Stimulated activated CD8-positive, alpha-beta memory T cell treated with anti-CD3 and anti-CD28 coated beads, Interleukin-15, amount 100 ng/mL, for 1 hour (primary cell): ENCODE results near the gene WNT9B.
"Not testable (repeated sequence)": the region's sequence is repeated elsewhere in the genome, so short reads cannot be mapped to it uniquely, and the experiment has no call there.

ENCODE experiments used
- DNase-seq: peaks from one replicate; pipeline ENCODE4 v3.0.0-alpha.2; 2020; ENCODE audit warnings: low read depth

Gene WNT9B

DNA sequence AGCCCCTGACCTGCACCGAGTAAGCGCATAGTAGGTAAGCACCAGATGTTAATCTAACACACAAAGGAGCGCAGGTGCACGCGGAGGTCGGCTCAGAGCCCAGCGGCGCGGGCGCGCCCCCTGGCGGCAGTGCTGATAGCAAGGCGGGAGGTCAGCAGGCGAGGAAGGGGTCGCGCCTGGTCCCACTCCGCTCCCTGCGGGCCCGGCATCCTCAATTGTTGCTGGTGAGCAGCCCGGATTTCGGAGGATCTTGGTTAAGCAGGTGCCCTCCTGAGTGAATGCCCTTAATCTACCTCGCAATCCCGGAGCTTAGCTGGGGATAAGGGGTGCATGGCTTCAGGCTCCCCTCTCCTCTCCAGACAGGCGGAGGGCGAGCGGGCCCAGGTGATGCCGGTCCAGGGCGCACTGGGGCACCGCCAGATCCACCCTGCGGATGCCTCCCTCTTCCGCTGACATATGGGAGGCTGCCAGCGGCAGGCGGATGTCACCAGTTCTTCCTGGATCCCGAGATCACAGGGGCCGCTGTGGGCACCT, 28.9 kb upstream of the WNT9B start:
- DNase-seq: no peak

DNA sequence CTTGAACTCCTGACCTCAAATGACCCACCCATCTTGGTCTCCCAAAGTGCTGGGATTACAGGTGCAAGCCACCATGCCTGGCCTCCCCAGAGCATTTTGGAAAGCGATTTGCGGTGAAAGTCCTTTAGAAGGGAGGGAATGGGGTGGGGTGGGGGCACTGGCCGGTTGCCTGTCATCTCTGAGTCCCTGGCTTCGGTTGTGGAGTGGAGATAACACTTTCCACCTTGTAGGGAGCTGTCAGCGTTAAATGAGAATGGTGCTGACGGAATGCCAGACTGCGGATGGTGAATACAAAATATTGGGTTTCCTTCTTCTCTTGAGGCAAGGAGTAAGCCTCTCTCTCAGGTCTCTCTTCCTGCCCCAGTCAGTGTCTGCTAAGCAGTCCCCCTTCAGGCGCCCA, 27.7 kb upstream of the WNT9B start:
- DNase-seq: no peak

DNA sequence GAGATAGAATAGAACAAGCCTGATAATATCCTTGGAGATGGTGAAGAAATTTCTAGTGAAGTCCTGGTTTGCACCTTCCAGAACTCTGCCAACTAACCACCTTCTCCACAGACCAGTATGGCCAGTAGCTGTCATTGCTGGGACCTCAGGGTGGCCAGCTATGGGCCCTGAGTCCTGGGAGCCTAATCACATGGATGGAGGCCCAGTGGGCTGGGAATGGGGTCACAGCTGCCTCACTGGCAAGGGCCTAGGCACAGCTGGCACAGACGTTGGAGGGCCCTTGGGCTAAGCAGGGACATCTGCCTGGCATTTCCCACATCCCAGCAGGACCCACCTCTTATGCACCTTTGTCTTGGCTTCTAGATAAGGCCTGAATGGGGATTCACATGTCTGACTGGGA, 25.3 kb upstream of the WNT9B start:
- no peak for DNase-seq

DNA sequence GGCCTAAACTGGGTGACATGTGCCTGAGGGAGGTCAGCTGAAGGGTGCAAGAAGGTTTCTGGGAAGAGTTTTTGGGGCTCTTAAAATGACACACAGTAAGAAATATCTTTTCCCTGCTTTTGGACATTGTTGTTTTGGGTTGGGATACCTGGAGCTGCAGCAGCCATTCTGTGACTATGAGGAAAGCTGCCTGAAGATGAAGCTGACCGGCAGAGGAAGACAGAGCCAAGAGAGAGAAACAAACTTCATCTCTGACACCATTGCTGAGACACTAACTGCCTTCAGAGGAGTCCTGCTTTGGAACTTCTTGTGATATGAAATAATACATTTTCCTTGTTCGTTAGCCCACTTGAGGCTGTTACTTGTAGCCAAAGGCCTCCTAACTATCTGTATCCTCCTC, 24.1 kb upstream of the WNT9B start:
- no peak for DNase-seq

DNA sequence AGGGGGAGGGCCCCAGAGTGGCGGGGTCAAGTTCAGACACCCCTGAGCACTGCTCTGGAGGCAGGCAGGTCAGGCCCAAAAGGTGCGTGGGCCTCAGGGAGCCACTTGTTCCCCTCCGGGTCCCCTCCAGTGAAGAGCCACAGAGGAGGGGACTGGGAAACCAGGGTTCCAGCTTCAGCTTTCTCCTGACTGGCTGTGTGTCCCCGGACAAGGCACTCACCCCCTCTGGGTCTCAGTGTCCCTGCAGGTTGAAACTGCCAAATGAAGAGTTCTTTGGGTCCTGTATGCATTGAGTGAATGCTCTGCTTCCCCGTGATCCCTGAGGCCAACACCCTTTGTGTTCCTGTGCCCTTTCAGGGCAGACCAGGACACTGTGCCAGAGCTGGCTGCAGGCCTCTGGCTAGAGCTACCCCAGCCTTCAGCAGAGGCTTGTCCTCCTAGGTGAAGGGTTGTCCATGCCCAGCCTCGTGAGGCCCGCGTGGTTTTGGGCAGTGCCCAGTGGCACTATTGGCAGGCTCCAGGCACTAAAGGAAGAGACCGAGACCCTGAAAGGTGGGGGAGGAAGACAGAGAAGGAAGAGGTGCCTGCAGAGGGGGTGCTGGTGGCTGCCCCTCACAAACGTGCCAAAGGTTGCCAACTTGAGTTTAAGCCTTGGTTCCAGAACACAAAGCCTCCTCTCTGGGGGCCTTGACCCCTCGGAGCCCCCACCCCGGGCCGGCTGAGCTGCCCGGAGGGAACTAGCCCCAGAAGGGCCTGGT, 19.6 kb upstream of the WNT9B start:
- DNase-seq: no peak

DNA sequence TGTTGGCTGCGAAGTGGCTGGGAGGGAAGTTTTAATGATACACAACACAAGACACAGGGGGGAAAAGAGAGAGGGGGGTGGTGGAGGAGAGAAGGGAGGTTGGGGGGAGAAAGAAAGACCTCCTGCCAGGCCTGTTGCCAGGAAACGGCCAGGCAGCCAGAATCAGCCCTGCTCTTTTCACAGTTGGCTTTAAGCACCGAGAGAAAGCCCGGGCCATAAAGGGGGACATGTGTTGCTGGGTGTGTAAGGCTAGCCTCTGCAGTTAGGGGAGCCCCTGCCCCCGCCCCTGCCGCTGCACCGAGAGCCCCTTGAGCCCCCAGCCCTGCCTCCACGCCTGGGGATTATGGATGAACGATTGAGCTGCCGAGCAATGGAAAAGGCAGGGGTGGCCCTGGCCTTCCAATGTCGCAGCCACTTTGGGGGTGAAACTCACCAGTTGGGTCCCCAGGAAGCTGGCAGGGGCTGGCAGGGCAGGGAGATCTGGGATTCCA, 19.0 kb upstream of the WNT9B start:
- no peak for DNase-seq

DNA sequence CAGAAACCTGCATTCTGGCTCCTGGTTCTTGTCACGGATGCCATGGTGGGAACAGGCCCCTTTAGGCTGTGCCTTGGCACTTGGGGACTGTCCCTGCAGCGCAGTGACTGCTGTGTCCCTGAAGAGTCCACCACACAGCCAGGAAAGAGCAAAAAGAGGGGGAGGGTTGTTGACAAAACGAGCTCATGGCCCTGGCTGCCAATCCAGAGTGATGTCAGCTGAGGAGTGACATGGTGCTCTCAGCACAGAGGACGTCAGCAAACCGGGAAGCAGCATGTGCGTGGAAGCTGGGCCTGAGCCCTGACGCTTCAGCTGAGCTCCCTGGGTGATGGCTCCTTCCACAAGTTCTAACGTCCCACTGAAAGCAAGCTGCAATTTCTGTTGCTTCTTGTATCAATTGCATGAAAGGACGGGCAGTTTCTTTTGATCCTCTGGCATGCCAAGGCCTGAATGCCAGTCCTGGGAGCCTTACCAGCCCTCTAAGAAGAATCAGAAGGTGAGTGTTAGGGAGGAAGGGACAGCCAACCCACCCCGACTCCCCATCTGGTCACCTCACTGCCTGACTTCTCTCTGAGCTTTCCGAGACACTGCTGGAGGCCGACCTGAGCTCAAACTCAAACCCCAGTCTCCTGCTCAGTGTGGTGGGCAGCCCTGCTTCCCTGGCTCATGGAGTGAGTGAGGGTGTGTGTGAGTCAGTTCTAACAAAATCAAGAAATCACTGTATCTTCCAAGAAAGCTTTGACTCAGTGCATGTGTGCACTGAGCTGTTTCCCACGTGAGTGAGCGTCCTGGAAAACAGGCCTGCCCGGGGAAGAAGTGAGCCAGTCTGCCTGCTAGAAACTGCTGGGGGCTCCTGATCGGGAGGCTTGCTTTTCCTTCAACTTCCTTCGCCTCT, 18.2 kb upstream of the WNT9B start:
- no peak for DNase-seq

DNA sequence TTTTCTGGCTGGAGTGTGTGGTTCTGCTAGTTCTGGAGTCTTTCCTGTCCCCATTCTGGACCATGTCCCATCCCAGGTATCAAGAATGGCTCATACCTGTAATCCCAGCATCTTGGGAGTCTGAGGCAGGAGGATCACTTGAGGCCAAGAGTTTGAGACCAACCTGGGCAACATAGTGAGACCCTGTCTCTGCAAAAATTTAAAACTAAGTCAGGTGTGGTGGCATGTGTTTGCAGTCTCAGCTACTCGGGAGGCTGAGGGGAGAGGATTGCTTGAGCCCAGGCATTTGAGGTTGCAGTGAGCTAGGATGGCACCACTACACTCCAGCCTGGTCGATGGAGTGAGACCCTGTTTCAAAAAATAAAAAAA, 17.6 kb upstream of the WNT9B start:
- no peak for DNase-seq

DNA sequence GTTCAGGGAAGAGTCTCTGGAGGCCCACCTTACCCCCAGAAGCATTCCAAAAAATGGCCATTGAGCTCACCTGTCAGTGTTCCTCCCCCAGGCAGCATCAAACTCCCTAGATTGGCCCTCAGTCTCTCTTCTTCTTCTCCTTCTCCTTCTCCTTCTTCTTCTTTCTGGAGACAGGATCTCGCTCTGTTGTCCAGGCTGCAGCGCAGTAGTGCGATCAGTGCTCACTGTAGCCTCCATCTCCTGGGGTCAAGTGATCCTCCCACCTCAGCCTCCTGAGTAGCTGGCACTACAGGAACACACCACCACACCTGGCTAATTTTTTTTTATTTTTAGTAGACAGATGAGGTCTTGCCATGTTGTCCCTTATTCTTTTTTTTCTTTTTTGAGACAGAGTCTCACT, 16.5 kb upstream of the WNT9B start:
- no peak for DNase-seq

DNA sequence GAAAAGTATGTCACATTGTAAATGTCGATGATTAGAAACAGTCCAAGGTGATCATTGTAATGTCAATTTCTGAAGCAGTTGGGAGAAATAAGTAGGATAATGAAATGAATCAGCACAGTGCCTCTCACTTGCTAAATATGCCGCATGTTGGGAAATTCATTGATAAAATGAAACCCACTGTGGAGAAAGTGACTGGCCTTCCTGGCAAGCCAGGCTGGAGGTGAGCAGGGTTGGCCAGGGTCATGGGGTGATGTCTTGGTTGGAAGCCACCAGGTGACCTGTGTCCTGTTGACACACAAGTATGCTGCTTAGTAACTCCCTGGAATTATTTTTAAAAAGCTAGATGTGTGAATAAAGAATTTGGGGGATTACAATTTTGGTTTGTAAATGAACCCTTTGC, 14.9 kb upstream of the WNT9B start:
- DNase-seq: no peak

DNA sequence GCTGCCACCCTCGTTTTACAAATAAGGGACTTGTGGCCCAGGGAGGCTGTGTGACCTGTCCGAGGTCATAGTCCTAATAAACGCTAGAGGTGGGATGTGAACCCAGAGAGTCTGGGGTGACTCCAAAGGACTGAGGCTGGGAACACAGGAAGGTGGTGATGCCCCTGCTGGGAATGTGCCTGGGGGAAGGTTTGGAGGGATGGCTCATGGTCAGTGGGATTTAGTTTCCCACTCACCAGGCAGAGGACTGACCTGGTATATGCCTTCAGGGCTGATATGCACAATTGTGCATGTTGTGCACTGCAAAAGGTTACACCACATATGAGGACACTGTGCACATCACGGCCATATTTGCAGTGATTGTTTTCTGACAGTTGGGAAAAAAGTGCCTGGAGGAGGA, 13.9 kb upstream of the WNT9B start:
- DNase-seq: no peak

DNA sequence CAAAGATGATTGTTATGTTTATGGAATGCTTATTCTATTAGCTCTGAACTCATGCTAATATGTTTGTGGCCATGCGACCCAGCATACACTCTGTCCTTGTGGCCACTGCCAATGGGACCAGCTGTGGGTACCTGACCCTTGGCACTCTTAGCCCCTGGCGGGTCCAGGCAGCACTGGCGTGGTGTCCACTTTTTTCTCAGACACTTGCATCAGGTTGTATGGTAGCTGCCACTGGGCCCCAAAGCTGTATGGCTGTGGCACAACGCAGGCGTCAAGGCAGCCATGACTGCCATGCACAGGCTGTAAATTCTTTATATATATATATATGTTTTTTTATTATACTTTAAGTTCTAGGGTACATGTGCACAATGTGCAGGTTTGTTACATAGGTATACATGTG, 12.2 kb upstream of the WNT9B start:
- DNase-seq: no peak

DNA sequence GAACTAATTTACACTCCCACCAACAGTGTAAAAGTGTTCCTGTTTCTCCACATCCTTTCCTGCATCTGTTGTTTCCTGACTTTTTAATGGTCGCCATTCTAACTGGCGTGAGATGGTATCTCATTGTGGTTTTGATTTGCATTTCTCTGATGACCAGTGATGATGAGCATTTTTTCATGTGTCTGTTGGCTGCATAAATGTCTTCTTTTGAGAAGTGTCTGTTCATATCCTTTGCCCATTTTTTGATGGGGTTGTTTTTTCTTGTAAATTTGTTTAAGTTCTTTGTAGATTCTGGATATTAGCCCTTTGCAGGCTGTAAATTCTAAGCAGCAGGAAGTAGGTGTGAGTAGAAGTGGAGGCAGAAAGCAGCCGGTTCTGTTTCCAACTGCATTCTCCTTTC, 10.8 kb upstream of the WNT9B start:
- not testable (repeated sequence) for DNase-seq

DNA sequence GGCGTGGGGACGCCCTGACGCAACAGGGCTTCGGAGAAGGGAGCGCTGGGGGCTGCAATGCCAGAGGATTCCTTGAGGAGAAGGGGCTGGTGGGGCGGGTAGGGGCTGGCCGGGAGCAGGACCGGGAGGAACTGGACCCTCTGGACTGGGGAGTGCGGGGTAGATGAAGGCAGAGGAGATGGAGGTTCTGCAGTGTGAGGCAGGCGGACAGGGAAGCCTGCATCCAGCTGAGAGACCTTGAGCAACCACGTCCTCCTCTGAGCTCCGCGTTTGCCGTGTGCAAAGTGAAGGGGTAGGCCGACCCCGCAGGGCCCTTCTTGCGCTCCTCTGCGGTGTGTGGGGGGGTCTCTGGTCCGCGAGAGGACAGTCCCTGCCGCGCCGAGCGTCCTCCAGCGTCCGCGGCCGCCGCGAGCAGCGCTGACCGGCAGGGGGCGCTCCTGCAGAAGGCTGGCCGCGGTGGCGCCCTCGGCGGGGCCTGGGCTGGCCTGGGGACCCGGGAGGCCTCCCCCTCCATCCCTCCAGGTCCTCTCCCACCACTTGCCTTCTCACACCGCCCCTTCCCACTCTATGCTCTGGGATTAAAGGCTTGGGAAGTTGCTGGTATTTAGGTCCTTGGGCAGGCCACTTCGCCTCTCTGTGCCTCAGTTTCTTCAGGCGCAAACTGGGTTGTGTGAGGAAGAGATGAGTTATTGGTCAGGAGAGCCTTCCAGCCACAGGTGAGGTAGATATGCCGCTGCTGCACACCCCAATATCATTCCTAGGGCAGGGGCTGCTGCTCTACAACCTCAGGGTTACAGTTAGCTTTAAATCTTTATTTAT, 9.6 kb upstream of the WNT9B start:
- DNase-seq: no peak

DNA sequence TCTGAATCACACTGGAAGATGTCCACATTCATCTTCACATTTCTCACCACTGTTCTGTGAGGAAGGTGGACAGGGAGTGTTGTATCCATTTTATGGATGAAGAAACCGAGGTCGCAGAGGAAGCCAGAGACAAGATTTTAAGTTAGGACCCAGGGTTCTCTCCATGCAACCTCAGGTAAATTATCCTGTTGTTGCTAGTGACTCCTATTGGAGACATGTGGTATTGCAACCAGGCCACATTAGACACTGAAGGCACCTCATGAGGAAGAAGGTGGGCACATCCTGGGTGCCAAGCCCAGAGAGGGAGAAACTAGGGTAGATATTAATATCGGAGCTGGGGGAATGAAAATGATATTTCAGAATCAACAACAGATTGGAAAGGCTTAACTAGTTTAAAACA, 8.5 kb upstream of the WNT9B start:
- DNase-seq: no peak

DNA sequence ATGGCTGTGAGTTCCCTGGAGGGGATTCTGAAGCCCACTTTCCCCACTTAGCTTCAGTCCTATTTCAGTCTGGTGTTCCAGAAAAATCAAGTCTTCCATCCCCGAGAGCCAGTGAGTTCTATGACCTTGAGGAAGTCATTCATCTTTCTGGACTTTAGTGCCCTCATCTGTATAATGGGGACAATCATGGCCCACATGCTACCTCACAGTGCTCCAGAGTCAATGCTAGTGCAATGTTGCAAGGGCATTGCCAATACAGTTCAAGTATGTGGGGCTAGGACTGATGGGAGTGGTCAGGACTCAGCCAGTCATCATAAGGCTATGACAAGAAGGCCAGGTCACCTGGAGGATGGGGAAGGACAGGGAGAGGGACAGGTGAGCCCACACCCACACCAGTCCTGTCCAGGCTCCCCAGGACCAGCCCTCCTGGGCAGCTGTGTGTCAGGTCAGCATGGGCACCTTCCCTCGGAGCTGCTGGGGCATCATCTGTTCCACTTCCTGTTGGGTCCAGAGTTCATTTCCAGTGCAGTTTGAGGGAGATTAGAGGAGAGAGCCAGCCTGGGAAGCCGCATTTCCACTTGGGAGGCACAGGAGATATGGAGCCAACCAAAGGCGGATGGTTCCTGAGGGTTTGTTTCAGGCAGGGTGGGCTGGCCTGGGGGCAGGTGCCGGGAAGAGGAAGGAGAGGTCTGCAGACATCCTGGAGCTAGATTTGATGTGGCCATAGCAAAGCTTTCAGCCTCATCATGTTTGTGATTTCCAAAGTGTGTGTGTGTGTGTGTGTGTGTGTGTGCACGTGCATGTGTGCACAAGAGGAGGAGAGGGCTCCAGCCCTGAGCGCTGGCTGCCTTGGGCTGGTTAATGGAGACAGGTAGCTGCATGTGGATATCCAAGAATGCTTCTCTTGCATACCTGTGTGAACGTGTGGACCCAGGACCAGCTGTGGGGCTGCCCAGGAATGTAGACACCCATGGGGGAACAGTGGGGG, 3.9 kb upstream of the WNT9B start:
- no peak for DNase-seq

DNA sequence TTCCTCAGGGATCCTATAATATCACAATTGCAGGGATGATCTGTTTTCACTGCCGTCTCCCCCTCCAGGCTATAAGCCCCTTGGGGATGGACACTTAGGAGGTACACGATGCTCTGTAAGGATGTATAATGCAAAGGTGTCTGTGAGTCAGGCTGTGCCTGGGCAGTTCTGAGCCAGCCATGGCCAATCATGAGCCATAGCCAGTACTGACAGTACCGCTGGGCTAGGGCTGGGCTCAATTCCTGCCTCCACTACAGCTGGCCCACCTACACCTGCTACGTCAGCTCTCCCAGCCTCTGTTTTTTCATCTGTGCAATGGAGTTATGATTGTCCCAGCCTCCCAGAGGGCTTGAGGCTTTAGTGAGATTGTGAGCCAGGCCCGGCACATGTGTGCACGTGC, 2.8 kb upstream of the WNT9B start:
- DNase-seq: no peak

DNA sequence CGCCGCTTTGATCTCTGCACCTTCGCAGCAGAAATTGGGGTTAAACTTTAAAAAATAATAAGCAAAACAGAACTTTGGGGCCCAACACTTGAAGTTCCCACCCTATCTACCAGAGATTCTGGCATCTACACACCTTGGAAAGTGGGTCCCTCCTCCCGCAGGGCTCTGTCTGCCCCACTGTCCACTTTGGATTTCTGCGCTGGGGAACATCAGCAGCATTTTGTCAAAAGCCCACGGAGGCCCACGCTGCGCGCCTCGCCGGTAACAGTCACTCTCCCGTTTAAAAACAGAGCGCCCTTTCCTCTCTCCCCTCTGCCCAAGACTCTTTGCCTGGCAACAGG, 725 bp upstream of the WNT9B start:
- no peak for DNase-seq

DNA sequence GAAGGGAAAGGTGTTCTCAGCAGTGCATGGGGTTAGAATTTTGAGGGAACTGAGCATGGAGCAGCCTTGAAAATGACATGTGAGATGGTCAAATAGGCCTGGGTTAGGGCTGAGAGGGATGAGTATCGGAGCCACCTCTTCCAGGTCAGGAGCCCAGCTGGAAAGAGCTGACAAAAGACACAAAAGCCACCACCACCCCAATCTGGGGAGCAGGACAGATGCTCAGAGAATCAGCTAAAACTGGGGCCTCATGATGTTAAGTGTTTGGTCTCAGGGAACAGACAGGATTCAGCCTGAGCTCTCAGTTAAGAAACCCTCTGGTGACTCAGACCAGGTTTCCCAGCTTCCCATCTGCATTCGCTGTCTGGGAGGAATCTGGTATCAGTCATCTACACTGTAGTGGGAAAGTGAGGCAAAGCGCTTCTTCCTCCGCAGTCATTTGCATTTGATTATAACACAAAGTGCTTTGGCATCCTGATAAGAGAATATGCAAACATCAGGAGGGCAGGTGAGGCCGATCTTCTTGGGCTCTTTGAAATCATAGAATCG, 2.6 kb downstream of the WNT9B start:
- no peak for DNase-seq

DNA sequence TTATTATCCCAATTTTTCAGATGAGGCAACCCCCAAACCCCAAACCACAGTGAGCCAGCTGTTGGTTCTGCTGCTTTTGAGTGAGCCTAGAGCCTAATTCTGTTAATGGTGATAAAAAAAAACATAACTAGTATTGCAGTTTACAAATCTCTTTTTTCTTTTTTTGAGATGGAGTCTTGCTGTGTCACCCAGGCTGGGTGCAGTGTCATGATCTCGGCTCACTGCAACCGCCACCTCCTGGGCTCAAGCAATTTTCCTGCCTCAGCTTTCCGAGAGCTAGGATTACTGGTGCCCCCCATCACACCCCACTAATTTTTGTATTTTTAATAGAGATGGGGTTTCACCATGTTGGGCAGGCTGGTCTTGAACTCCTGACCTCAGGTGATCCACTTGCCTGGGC, 3.1 kb downstream of the WNT9B start:
- no peak for DNase-seq

DNA sequence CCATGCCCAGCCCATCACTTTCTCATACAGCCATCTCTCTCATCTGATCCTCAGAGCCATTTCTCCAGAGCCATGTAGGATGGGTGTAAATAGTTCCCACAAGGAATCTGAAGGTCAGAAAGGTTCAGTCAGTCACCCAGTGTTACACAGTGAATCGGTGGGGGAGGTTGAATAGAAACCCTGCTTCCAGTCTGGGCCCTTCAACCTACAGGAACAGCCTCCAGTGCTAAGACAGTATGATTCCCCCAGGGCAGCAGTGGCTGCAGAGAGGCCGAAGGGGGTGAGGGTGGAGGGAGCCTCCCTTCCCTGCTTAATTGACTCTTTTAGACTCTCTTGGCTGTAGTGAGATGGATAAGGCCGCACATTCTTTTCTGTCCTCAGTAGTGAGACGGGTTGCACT, 3.6 kb downstream of the WNT9B start:
- DNase-seq: no peak
